Measurements from ENCODE around the gene OCIAD2. TPM values are rescaled to one million over a fixed set of nuclear protein-coding genes. Genes with fewer than 3 reads are reported as not detected.
"Not testable (repeated sequence)": the region's sequence is repeated elsewhere in the genome, so short reads cannot be mapped to it uniquely, and the experiment has no call there.

OCIAD2 gene
- total RNA-seq, 4 donors from 2014 or later, result 12.6 to 21.5 (median 17.6) TPM

- TF ChIP-seq POLR2A (IDR thresholded peaks at IDR 0.05) (no peak), CTCF (IDR thresholded peaks at IDR 0.05) (no peak)
- no peak overlapping the region for H3K4me3 ChIP-seq (ENCODE audit: low read depth, poor library complexity, severe bottlenecking)
- no peak for DNase-seq (ENCODE audit: low spot score in 2 of 2)
- intact Hi-C loops (cut with DNase I; ENCODE audit: low total_unique reads), result no loop called here
- WGBS, 2 donors, result 60 to 71% methylated on average over 9 of the region's 9 CpGs
Observed at GRCh38 chr4:48879561-48880442, 26.8 kb downstream of the OCIAD2 start.

GRCh38 chr4:48877827-48878535, 28.6 kb downstream of the OCIAD2 start:
- no peak for DNase-seq (ENCODE audit: low spot score in 2 of 2)
- no peak overlapping the region for H3K4me3 ChIP-seq (ENCODE audit: low read depth, poor library complexity, severe bottlenecking)
- intact Hi-C loops (cut with DNase I; ENCODE audit: low total_unique reads), result no loop called here
- 60 to 67% methylated on average over 1 of the region's 1 CpG for WGBS, 2 donors
- no peak for TF ChIP-seq CTCF (IDR thresholded peaks at IDR 0.05)
- TF ChIP-seq POLR2A (IDR thresholded peaks at IDR 0.05), result no peak

GRCh38 chr4:48864696-48865095, 41.9 kb downstream of the OCIAD2 start:
- intact Hi-C loops (cut with DNase I; ENCODE audit: low total_unique reads); H3K4me3 ChIP-seq (ENCODE audit: low read depth, poor library complexity, severe bottlenecking); DNase-seq (ENCODE audit: low spot score in 2 of 2): not testable (repeated sequence)
- WGBS, 2 donors, result 94 to 98% methylated on average over 4 of the region's 4 CpGs

GRCh38 chr4:48863728-48864127, 42.8 kb downstream of the OCIAD2 start:
- no peak for TF ChIP-seq POLR2A (IDR thresholded peaks at IDR 0.05)
- TF ChIP-seq CTCF (IDR thresholded peaks at IDR 0.05), result no peak
- 88 to 92% methylated on average over 4 of the region's 4 CpGs for WGBS, 2 donors
- intact Hi-C loops (cut with DNase I; ENCODE audit: low total_unique reads), result no loop called here
- DNase-seq (ENCODE audit: low spot score in 2 of 2), result no peak
- H3K4me3 ChIP-seq (ENCODE audit: low read depth, poor library complexity, severe bottlenecking), result no peak overlapping the region

- WGBS, 2 donors, result 57 to 70% methylated on average over 1 of the region's 1 CpG
- no peak overlapping the region for H3K4me3 ChIP-seq (ENCODE audit: low read depth, poor library complexity, severe bottlenecking)
- intact Hi-C loops (cut with DNase I; ENCODE audit: low total_unique reads), result no loop called here
- no peak for TF ChIP-seq CTCF (IDR thresholded peaks at IDR 0.05)
- no peak for TF ChIP-seq POLR2A (IDR thresholded peaks at IDR 0.05)
- no peak for DNase-seq (ENCODE audit: low spot score in 2 of 2)
Observed at GRCh38 chr4:48862661-48863060, 43.9 kb downstream of the OCIAD2 start.

GRCh38 chr4:48862038-48862437, 44.5 kb downstream of the OCIAD2 start:
- intact Hi-C loops (cut with DNase I; ENCODE audit: low total_unique reads), result no loop called here
- TF ChIP-seq POLR2A (IDR thresholded peaks at IDR 0.05), result no peak
- TF ChIP-seq CTCF (IDR thresholded peaks at IDR 0.05), result no peak
- no peak overlapping the region for H3K4me3 ChIP-seq (ENCODE audit: low read depth, poor library complexity, severe bottlenecking)
- WGBS, 2 donors, result 88 to 95% methylated on average over 3 of the region's 3 CpGs
- no peak for DNase-seq (ENCODE audit: low spot score in 2 of 2)
